Vagina (tissue), 2 donors: ENCODE results near the gene SGMS2.

Experiments
- CTCF ChIP-seq, 3 experiments: fragments of 450-650 bp in 2 of 3; fragments of 200-600 bp in 1 of 3; sonication (generic) in 1 of 3; IDR thresholded peaks; one replicate each; pipeline ENCODE4 v1.5.1; 2017 to 2019; ENCODE audit warnings: antibody characterized with exemption in 3 of 3, mild to moderate bottlenecking in 2 of 3, moderate library complexity in 2 of 3
- POLR2A ChIP-seq, 2 donors: fragments of 450-650 bp; IDR thresholded peaks; one replicate each; pipeline ENCODE4 v1.6.1; 2017; ENCODE audit warnings: antibody characterized with exemption in 2 of 2, mild to moderate bottlenecking in 2 of 2, moderate library complexity in 2 of 2
- POLR2AphosphoS5 ChIP-seq, 2 donors: sonication (generic); formaldehyde crosslinking; IDR thresholded peaks; one replicate each; pipeline ENCODE4 v1.9.0; 2017; ENCODE audit warnings: antibody characterized with exemption in 2 of 2, mild to moderate bottlenecking in 2 of 2, low read depth in 1 of 2; ENCODE audit not compliant: insufficient read depth in 1 of 2

GRCh38 chr4:107863850-107864371 lies 39.2 kb downstream of the SGMS2 start:
- TF ChIP-seq CTCF (IDR thresholded peaks at IDR 0.05) (no peak), POLR2AphosphoS5 (IDR thresholded peaks at IDR 0.05; ENCODE audit: insufficient read depth in 1 of 2, low read depth in 1 of 2) (no peak), POLR2A (IDR thresholded peaks at IDR 0.05) (no peak)
